Smooth muscle cell of trachea (primary cell): ENCODE data around the gene IGSF11. TPM values are rescaled to one million over a fixed set of nuclear protein-coding genes. Genes with fewer than 3 reads are reported as not detected.

Source experiments
- total RNA-seq: library from RNA; depleted of rRNA; stranded (reverse); fragments of >200 nt; gene quantifications from 2 replicates; pipeline ENCODE4 v1.2.1, GENCODE V29; 2014

Gene IGSF11
- 0.44 TPM in 1 of 2 replicates, not detected in the other for total RNA-seq

GRCh38 chr3:119034256-119035013 is at the start of gene IGSF11:
Gene IGSF11, minus strand, starts transcription at chr3:119034846. Its CDS starts 264 bp downstream, at chr3:119034582.

Other genes starting within 250 kb of the IGSF11 start
- gene TEX55, start 111.3 kb upstream of the IGSF11 start, total RNA-seq: not detected in 2 replicates
- not detected in 2 replicates for gene UPK1B, start 138.8 kb upstream of the IGSF11 start, total RNA-seq
- gene B4GALT4, start 206.0 kb upstream of the IGSF11 start, total RNA-seq: 19.6 and 20.0 TPM in 2 replicates